ENCODE data around the gene PPFIA3. TPM values are rescaled to one million over a fixed set of nuclear protein-coding genes. Genes with fewer than 3 reads are reported as not detected.

Gene PPFIA3
- total RNA-seq, 1 donor from 2014 or later, result 5.0 TPM

- H3K4me3 Mint-ChIP-seq (ENCODE audit: low read depth), result no peak overlapping the region
- DNase-seq (ENCODE audit: low spot score), result no peak
- H3K27ac Mint-ChIP-seq, result peak overlapping the region; percentile 59
- intact Hi-C loops (cut with micrococcal nuclease), result no loop called here
- peaks cover 21% of the 10 kb centered on the region for H3K4me1 Mint-ChIP-seq (ENCODE audit: low read depth)
- no peaks in the 10 kb centered on the region for H3K27me3 Mint-ChIP-seq (ENCODE audit: low read depth)
- no peaks in the 10 kb centered on the region for H3K9me3 Mint-ChIP-seq
- H3K36me3 Mint-ChIP-seq (ENCODE audit: low read depth), result peaks cover 69% of the 10 kb centered on the region
Measured at GRCh38 chr19:49091391-49092038, 27.8 kb upstream of the PPFIA3 start.

GRCh38 chr19:49092686-49093085 is 26.7 kb upstream of the PPFIA3 start:
- peaks cover 15% of the 10 kb centered on the region for H3K4me1 Mint-ChIP-seq (ENCODE audit: low read depth)

GRCh38 chr19:49094505-49095482 is 24.6 kb upstream of the PPFIA3 start:
- no peak for DNase-seq (ENCODE audit: low spot score)
- H3K9me3 Mint-ChIP-seq, result no peaks in the 10 kb centered on the region
- no peak overlapping the region for H3K4me3 Mint-ChIP-seq (ENCODE audit: low read depth)
- H3K27me3 Mint-ChIP-seq (ENCODE audit: low read depth), result no peaks in the 10 kb centered on the region
- peaks cover 81% of the 10 kb centered on the region for H3K36me3 Mint-ChIP-seq (ENCODE audit: low read depth)
- H3K4me1 Mint-ChIP-seq (ENCODE audit: low read depth), result peaks cover 13% of the 10 kb centered on the region
- intact Hi-C loops (cut with micrococcal nuclease), result loop anchor here (5.0 kb wide), 2 partner anchors 53 to 103 kb away; no protein-coding TSS in a partner anchor
- H3K27ac Mint-ChIP-seq, result no peak overlapping the region

More at GRCh38 chr19:49092686-49093085, 26.7 kb upstream of the PPFIA3 start:
- Mint-ChIP-seq H3K9me3 (no peaks in the 10 kb centered on the region), H3K36me3 (ENCODE audit: low read depth) (peaks cover 70% of the 10 kb centered on the region), H3K27ac (no peak overlapping the region), H3K4me3 (ENCODE audit: low read depth) (no peak overlapping the region), H3K27me3 (ENCODE audit: low read depth) (no peaks in the 10 kb centered on the region)
- DNase-seq (ENCODE audit: low spot score), result no peak
- intact Hi-C loops (cut with micrococcal nuclease), result no loop called here

- Mint-ChIP-seq H3K27me3 (ENCODE audit: low read depth) (no peaks in the 10 kb centered on the region), H3K36me3 (ENCODE audit: low read depth) (peaks cover 75% of the 10 kb centered on the region), H3K9me3 (no peaks in the 10 kb centered on the region), H3K4me1 (ENCODE audit: low read depth) (peaks cover 1% of the 10 kb centered on the region), H3K4me3 (ENCODE audit: low read depth) (no peak overlapping the region), H3K27ac (no peak overlapping the region)
- intact Hi-C loops (cut with micrococcal nuclease), result loop anchor here (5.0 kb wide), 2 partner anchors 50 to 100 kb away; no protein-coding TSS in a partner anchor
- DNase-seq (ENCODE audit: low spot score), result peak; percentile 69
Measured at GRCh38 chr19:49097453-49098288, 21.7 kb upstream of the PPFIA3 start.

GRCh38 chr19:49098795-49099194 is 20.5 kb upstream of the PPFIA3 start:
- peaks cover 79% of the 10 kb centered on the region for H3K36me3 Mint-ChIP-seq (ENCODE audit: low read depth)
- H3K27ac Mint-ChIP-seq, result no peak overlapping the region
- no peaks in the 10 kb centered on the region for H3K9me3 Mint-ChIP-seq
- intact Hi-C loops (cut with micrococcal nuclease), result loop anchor here (5.0 kb wide), 2 partner anchors 49 to 99 kb away; no protein-coding TSS in a partner anchor
- H3K4me3 Mint-ChIP-seq (ENCODE audit: low read depth), result no peak overlapping the region
- H3K4me1 Mint-ChIP-seq (ENCODE audit: low read depth), result peaks cover 1% of the 10 kb centered on the region
- no peaks in the 10 kb centered on the region for H3K27me3 Mint-ChIP-seq (ENCODE audit: low read depth)
- DNase-seq (ENCODE audit: low spot score), result no peak

- H3K4me3 Mint-ChIP-seq (ENCODE audit: low read depth), result no peak overlapping the region
- H3K27me3 Mint-ChIP-seq (ENCODE audit: low read depth), result no peaks in the 10 kb centered on the region
- H3K27ac Mint-ChIP-seq, result no peak overlapping the region
- no peak for DNase-seq (ENCODE audit: low spot score)
- intact Hi-C loops (cut with micrococcal nuclease), result no loop called here
- no peaks in the 10 kb centered on the region for H3K9me3 Mint-ChIP-seq
- peaks cover 83% of the 10 kb centered on the region for H3K36me3 Mint-ChIP-seq (ENCODE audit: low read depth)
- peaks cover 1% of the 10 kb centered on the region for H3K4me1 Mint-ChIP-seq (ENCODE audit: low read depth)
Measured at GRCh38 chr19:49101160-49101559, 18.2 kb upstream of the PPFIA3 start.

- H3K27ac Mint-ChIP-seq, result no peak overlapping the region
- no peaks in the 10 kb centered on the region for H3K27me3 Mint-ChIP-seq (ENCODE audit: low read depth)
- intact Hi-C loops (cut with micrococcal nuclease), result no loop called here
- DNase-seq (ENCODE audit: low spot score), result no peak
- H3K4me1 Mint-ChIP-seq (ENCODE audit: low read depth), result peaks cover 1% of the 10 kb centered on the region
- H3K4me3 Mint-ChIP-seq (ENCODE audit: low read depth), result no peak overlapping the region
- no peaks in the 10 kb centered on the region for H3K9me3 Mint-ChIP-seq
- peaks cover 87% of the 10 kb centered on the region for H3K36me3 Mint-ChIP-seq (ENCODE audit: low read depth)
Measured at GRCh38 chr19:49102303-49102702, 17.0 kb upstream of the PPFIA3 start.

- Mint-ChIP-seq H3K27ac (no peak overlapping the region), H3K9me3 (no peaks in the 10 kb centered on the region), H3K4me3 (ENCODE audit: low read depth) (no peak overlapping the region), H3K4me1 (ENCODE audit: low read depth) (no peaks in the 10 kb centered on the region), H3K27me3 (ENCODE audit: low read depth) (no peaks in the 10 kb centered on the region), H3K36me3 (ENCODE audit: low read depth) (peaks cover 81% of the 10 kb centered on the region)
- intact Hi-C loops (cut with micrococcal nuclease), result no loop called here
- no peak for DNase-seq (ENCODE audit: low spot score)
Measured at GRCh38 chr19:49103331-49104085, 15.8 kb upstream of the PPFIA3 start.

GRCh38 chr19:49104229-49104864 is 15.0 kb upstream of the PPFIA3 start:
- Mint-ChIP-seq H3K4me1 (ENCODE audit: low read depth) (no peaks in the 10 kb centered on the region), H3K27ac (no peak overlapping the region), H3K27me3 (ENCODE audit: low read depth) (no peaks in the 10 kb centered on the region), H3K9me3 (no peaks in the 10 kb centered on the region), H3K4me3 (ENCODE audit: low read depth) (no peak overlapping the region), H3K36me3 (ENCODE audit: low read depth) (peaks cover 81% of the 10 kb centered on the region)
- DNase-seq (ENCODE audit: low spot score), result no peak
- intact Hi-C loops (cut with micrococcal nuclease), result no loop called here

- Mint-ChIP-seq H3K27me3 (ENCODE audit: low read depth) (no peaks in the 10 kb centered on the region), H3K4me3 (ENCODE audit: low read depth) (no peak overlapping the region), H3K36me3 (ENCODE audit: low read depth) (peaks cover 63% of the 10 kb centered on the region), H3K4me1 (ENCODE audit: low read depth) (no peaks in the 10 kb centered on the region), H3K27ac (no peak overlapping the region), H3K9me3 (no peaks in the 10 kb centered on the region)
- intact Hi-C loops (cut with micrococcal nuclease), result no loop called here
- peak; percentile 46 for DNase-seq (ENCODE audit: low spot score)
Measured at GRCh38 chr19:49106648-49107135, 12.7 kb upstream of the PPFIA3 start.

- H3K4me1 Mint-ChIP-seq (ENCODE audit: low read depth), result no peaks in the 10 kb centered on the region
- no peak for DNase-seq (ENCODE audit: low spot score)
- no peak overlapping the region for H3K4me3 Mint-ChIP-seq (ENCODE audit: low read depth)
- no peaks in the 10 kb centered on the region for H3K9me3 Mint-ChIP-seq
- no peaks in the 10 kb centered on the region for H3K27me3 Mint-ChIP-seq (ENCODE audit: low read depth)
- intact Hi-C loops (cut with micrococcal nuclease), result no loop called here
- H3K27ac Mint-ChIP-seq, result no peak overlapping the region
- H3K36me3 Mint-ChIP-seq (ENCODE audit: low read depth), result peaks cover 55% of the 10 kb centered on the region
Measured at GRCh38 chr19:49107625-49108459, 11.5 kb upstream of the PPFIA3 start.

All from activated T-helper 2 cell treated with anti-CD3 and anti-CD28 coated beads, Interferon-gamma antibody, Interleukin-2, Interleukin-4, amounts not matched to agents 10 μg/mL and 5 μg/mL and 100 μg/mL, durations not matched to agents 14 hours and 24 hours and 36 hours (primary cell).